Endothelial cell of umbilical vein (primary cell): ENCODE results near the gene MMP27. TPM values are rescaled to one million over a fixed set of nuclear protein-coding genes. Genes with fewer than 3 reads are reported as not detected.
A peak's percentile ranks its signal among the peaks of the same experiment; 100 is the strongest.

Experiments used
- BruUV-seq: library from RNA; stranded (reverse); fragments of 400-500 nt; replicated peaks from 2 replicates; lab custom pipeline; 2021; lab: Mats Ljungman, UMichigan
- CTCF ChIA-PET: fragments of 300-600, 350-600 bp; sonication (Branson Sonifier 250); formaldehyde crosslinking; loops from one replicate; lab custom pipeline; 2021; ENCODE audit warnings: antibody characterized with exemption, inconsistent platforms; lab: Charles Lee
- POLR2A ChIA-PET: fragments of 300-600, 350-600 bp; sonication (Branson Sonifier 250); formaldehyde crosslinking; loops from one replicate; lab custom pipeline; 2021; ENCODE audit warnings: antibody characterized with exemption, inconsistent platforms; lab: Charles Lee
- DNase-seq: peaks from one replicate; pipeline ENCODE4 v3.0.0-alpha.2; 2011; ENCODE audit warnings: low read depth, low spot score
- FAIRE-seq: peaks from 2 replicates; lab custom pipeline; 2011; peaks lifted over from hg19 to GRCh38; lab: Jason Lieb, UNC
- H2AFZ ChIP-seq: 2 replicates; pipeline ENCODE4 v1.6.0; 2012; ENCODE audit warnings: low read depth, low read length, control low read depth, inconsistent platforms
- H3K27ac ChIP-seq: 2 replicates; pipeline ENCODE4 v1.5.1; 2011; ENCODE audit warnings: low read depth, mild to moderate bottlenecking, control low read depth, low read length, moderate library complexity; ENCODE audit not compliant: insufficient read depth
- H3K27me3 ChIP-seq, 2 experiments: 2 replicates each; pipeline versions ENCODE4 v1.6.0 to v1.6.1; 2011; ENCODE audit warnings: low read length in 2 of 2, mixed read lengths in 1 of 2; ENCODE audit not compliant: control insufficient read depth in 2 of 2, insufficient read depth in 2 of 2
- H3K36me3 ChIP-seq, 2 experiments: 2 replicates in 1 of 2; 3 replicates in 1 of 2; pipeline ENCODE4 v1.5.1; 2011; ENCODE audit warnings: low read length in 2 of 2, mild to moderate bottlenecking in 1 of 2, moderate library complexity in 1 of 2; ENCODE audit not compliant: control insufficient read depth in 2 of 2, insufficient read depth in 2 of 2; ENCODE audit errors: extremely low read depth in 1 of 2
- H3K4me1 ChIP-seq: 3 replicates; pipeline ENCODE4 v1.5.1; 2011; ENCODE audit warnings: mild to moderate bottlenecking, low read length; ENCODE audit not compliant: control insufficient read depth, insufficient read depth; ENCODE audit errors: extremely low read depth
- H3K4me2 ChIP-seq: 2 replicates; pipeline ENCODE4 v1.6.1; 2011; ENCODE audit warnings: low read length, control low read depth, mixed read lengths; ENCODE audit not compliant: insufficient read depth
- H3K4me3 ChIP-seq, 3 experiments: fragments of 200-600 bp in 1 of 3; sonication (generic), shearing (Covaris generic) in 1 of 3; replicated peaks in 1 of 3; 2 replicates each; pipeline ENCODE4 v1.5.1; 2011 to 2016; ENCODE audit warnings: control low read depth in 3 of 3, low read length in 3 of 3, mild to moderate bottlenecking in 2 of 3, inconsistent platforms in 1 of 3, low read depth in 1 of 3, moderate library complexity in 1 of 3; ENCODE audit not compliant: insufficient read depth in 1 of 3
- H3K79me2 ChIP-seq: 2 replicates; pipeline ENCODE4 v1.6.0; 2012; ENCODE audit warnings: low read length, inconsistent platforms; ENCODE audit not compliant: control insufficient read depth, insufficient read depth
- H3K9ac ChIP-seq: replicated peaks from 2 replicates; pipeline ENCODE3; 2011; ENCODE audit warnings: low read length, control low read depth; ENCODE audit not compliant: insufficient read depth; ENCODE audit errors: extremely low read depth
- H3K9me1 ChIP-seq: replicated peaks from 3 replicates; pipeline ENCODE4 v1.6.0; 2011; ENCODE audit warnings: mild to moderate bottlenecking, low read length; ENCODE audit not compliant: control insufficient read depth, insufficient read depth; ENCODE audit errors: extremely low read depth
- H3K9me3 ChIP-seq: replicated peaks from 2 replicates; pipeline ENCODE4 v1.5.1; 2012; ENCODE audit warnings: low read length, inconsistent platforms; ENCODE audit not compliant: control insufficient read depth, insufficient read depth
- H4K20me1 ChIP-seq: replicated peaks from 2 replicates; pipeline ENCODE3; 2011; ENCODE audit warnings: mild to moderate bottlenecking, low read length; ENCODE audit not compliant: control insufficient read depth, insufficient read depth; ENCODE audit errors: extremely low read depth
- EZH2 ChIP-seq: IDR thresholded peaks from 2 replicates; pipeline ENCODE4 v1.6.1; 2012; ENCODE audit warnings: borderline replicate concordance, low read depth, mild to moderate bottlenecking, moderate library complexity, low read length, inconsistent platforms; ENCODE audit not compliant: severe bottlenecking
- FOS ChIP-seq: IDR thresholded peaks from 2 replicates; pipeline ENCODE4 v1.6.1; 2011; ENCODE audit warnings: mild to moderate bottlenecking, low read length, moderate library complexity, borderline replicate concordance; ENCODE audit not compliant: insufficient read depth
- GATA2 ChIP-seq: IDR thresholded peaks from 2 replicates; pipeline ENCODE4 v1.7.0; 2011; ENCODE audit warnings: low read depth, mild to moderate bottlenecking, moderate library complexity, mixed read lengths, low read length; ENCODE audit not compliant: insufficient read length, insufficient read depth
- JUN ChIP-seq: IDR thresholded peaks from 2 replicates; pipeline ENCODE4 v1.6.1; 2011; ENCODE audit warnings: borderline replicate concordance, low read depth; ENCODE audit not compliant: insufficient read length, insufficient read depth
- MAX ChIP-seq: IDR thresholded peaks from 2 replicates; pipeline ENCODE4 v1.6.1; 2011; ENCODE audit not compliant: insufficient read depth, insufficient read length
- MYC ChIP-seq: IDR thresholded peaks from one replicate; pipeline ENCODE4 v1.6.1; 2011; ENCODE audit warnings: mild to moderate bottlenecking, low read depth, low read length
- POLR2A ChIP-seq: IDR thresholded peaks from 2 replicates; pipeline ENCODE4 v1.6.1; 2012; ENCODE audit warnings: low read depth, mild to moderate bottlenecking, control low read depth, low read length
- POLR2AphosphoS5 ChIP-seq: IDR thresholded peaks from 2 replicates; pipeline ENCODE4 v1.6.1; 2012; ENCODE audit warnings: low read depth, mild to moderate bottlenecking, control low read depth, low read length, moderate library complexity; ENCODE audit not compliant: insufficient read depth
- dilution Hi-C: fragments of 300-500 bp; cut with MboI; formaldehyde crosslinking; loops from one replicate; pipeline ENCODE4 v1.15.0; 2019; ENCODE audit warnings: low sequenced_read_pairs; ENCODE audit not compliant: extremely low pct_ligation_motif_present
- intact Hi-C: fragments of 100-400 bp; cut with micrococcal nuclease; formaldehyde crosslinking; loops from one replicate; pipeline ENCODE4 v1.10.0; 2022
- polyA plus RNA-seq, 4 experiments: library from polyadenylated mRNA; depleted of rRNA in 3 of 4; stranded (reverse) in 3 of 4; unstranded in 1 of 4; fragments of >200 nt; gene quantifications; 2 replicates each; pipeline versions ENCODE4 v1.2.1 to v1.2.3, GENCODE V29; 2011 to 2012; ENCODE audit warnings: missing spikeins in 1 of 4
- total RNA-seq: library from RNA; stranded (reverse); gene quantifications from 2 replicates; pipeline ENCODE4 v1.2.3, GENCODE V29; 2021
- TF ChIP-seq, protein P1 (sequence below), 2 donors: IDR thresholded peaks; 1 replicate in 1 of 2; 2 replicates in 1 of 2; pipeline ENCODE4 v1.5.1; 2011; ENCODE audit warnings: low read length in 2 of 2, mild to moderate bottlenecking in 2 of 2, moderate library complexity in 2 of 2, control low read depth in 1 of 2, inconsistent platforms in 1 of 2, low read depth in 1 of 2; ENCODE audit not compliant: insufficient read depth in 1 of 2; ENCODE audit errors: extremely low read depth in 1 of 2

MMP27 gene
- total and polyA plus RNA-seq, 2 donors (not counting 3 experiments of a cell fraction or from before 2014, with no cell fraction given): not detected

DNA sequence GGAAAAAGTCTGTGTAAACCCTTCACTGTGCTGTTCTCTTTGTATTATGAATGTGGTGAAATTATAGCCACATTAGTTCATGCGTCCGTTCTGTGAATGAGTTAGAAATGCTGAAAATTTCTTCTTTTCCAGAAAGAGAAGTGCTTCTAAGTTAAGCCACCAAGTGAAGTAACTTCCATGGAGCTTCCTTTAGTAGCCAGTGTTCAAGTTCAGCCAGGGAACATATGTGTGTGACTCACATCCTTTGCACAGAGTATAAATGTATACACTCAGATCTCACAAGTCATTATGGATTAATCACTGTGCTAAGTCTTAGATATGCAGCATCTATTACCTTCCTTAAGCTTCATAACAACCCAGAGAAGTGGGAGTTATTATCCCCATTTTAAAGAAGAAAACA, 22.3 kb upstream of the MMP27 start:
- DNase-seq (peak; percentile 89), FAIRE-seq (peak; percentile 92)
- H3K79me2 ChIP-seq: no peaks in the 10 kb centered on the region
- dilution Hi-C loops: no loop called here
- H3K9me3 ChIP-seq: no peaks in the 10 kb centered on the region
- H3K4me3 ChIP-seq: no peak overlapping the region
- no peaks in the 10 kb centered on the region for H3K27me3 ChIP-seq
- peak overlapping the region; percentile 6 for H2AFZ ChIP-seq
- ChIA-PET CTCF (interaction anchor here (0.6 to 1.7 kb wide), 7 partner anchors 28 to 308 kb away, joined by 3 to 7 read pairs (median 3); partner anchors contain the start of gene MMP10), POLR2A (no interaction called here)
- no peaks in the 10 kb centered on the region for H3K9me1 ChIP-seq
- H3K4me1 ChIP-seq: peaks cover 35% of the 10 kb centered on the region
- peak overlapping the region; percentile 43 for H3K4me2 ChIP-seq
- H3K36me3 ChIP-seq: no peaks in the 10 kb centered on the region
- H3K27ac ChIP-seq: peak overlapping the region; percentile 78
- intact Hi-C loops: no loop called here
- H4K20me1 ChIP-seq: no peaks in the 10 kb centered on the region
- TF ChIP-seq FOS (peak; percentile 88), MYC (no peak), MAX (no peak), EZH2 (no peak), POLR2AphosphoS5 (no peak), JUN (peak; percentile 87), POLR2A (peak; percentile 41), GATA2 (no peak)
- TF ChIP-seq, protein P1, sequence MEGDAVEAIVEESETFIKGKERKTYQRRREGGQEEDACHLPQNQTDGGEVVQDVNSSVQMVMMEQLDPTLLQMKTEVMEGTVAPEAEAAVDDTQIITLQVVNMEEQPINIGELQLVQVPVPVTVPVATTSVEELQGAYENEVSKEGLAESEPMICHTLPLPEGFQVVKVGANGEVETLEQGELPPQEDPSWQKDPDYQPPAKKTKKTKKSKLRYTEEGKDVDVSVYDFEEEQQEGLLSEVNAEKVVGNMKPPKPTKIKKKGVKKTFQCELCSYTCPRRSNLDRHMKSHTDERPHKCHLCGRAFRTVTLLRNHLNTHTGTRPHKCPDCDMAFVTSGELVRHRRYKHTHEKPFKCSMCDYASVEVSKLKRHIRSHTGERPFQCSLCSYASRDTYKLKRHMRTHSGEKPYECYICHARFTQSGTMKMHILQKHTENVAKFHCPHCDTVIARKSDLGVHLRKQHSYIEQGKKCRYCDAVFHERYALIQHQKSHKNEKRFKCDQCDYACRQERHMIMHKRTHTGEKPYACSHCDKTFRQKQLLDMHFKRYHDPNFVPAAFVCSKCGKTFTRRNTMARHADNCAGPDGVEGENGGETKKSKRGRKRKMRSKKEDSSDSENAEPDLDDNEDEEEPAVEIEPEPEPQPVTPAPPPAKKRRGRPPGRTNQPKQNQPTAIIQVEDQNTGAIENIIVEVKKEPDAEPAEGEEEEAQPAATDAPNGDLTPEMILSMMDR (IDR thresholded peaks at IDR 0.05; ENCODE audit: extremely low read depth in 1 of 2, insufficient read depth in 1 of 2, low read depth in 1 of 2, low read length in 2 of 2): no peak
- no TSS peak for BruUV-seq
- H3K9ac ChIP-seq: no peak overlapping the region
